Thyroid gland (tissue), 4 donors: Measurements from ENCODE around the gene JSRP1.

ENCODE experiments used
- CTCF ChIP-seq, 6 experiments: fragments of 200-600 bp in 3 of 6; fragments of 450-650 bp in 3 of 6; sonication (generic) in 3 of 6; IDR thresholded peaks; one replicate each; pipeline ENCODE4 v1.5.1; 2016 to 2019; ENCODE audit warnings: antibody characterized with exemption in 6 of 6, mild to moderate bottlenecking in 2 of 6, inconsistent platforms in 1 of 6, moderate library complexity in 1 of 6
- POLR2A ChIP-seq, 2 donors: fragments of 450-650 bp; IDR thresholded peaks; one replicate each; pipeline ENCODE4 v1.6.1; 2017; ENCODE audit warnings: antibody characterized with exemption in 2 of 2, mild to moderate bottlenecking in 2 of 2, moderate library complexity in 1 of 2

GRCh38 chr19:2237869-2238153 is 18.4 kb downstream of the JSRP1 start:
- TF ChIP-seq CTCF (IDR thresholded peaks at IDR 0.05) (no peak), POLR2A (IDR thresholded peaks at IDR 0.05) (no peak)
